Measurements from ENCODE around the gene DNALI1.

The DNALI1 gene

GRCh38 chr1:37556712-37557196 lies at the start of gene DNALI1:
Gene DNALI1, plus strand, starts transcription at chr1:37556940. Its CDS starts 55 bp downstream, at chr1:37556995.
- peak within 1 kb of the TSS; percentile 78 for H3K27ac ChIP-seq
- no peak within 1 kb of the TSS for H3K9ac ChIP-seq

GRCh38 chr1:37509181-37509580 lies 47.6 kb upstream of the DNALI1 start:
- Histone ChIP-seq H3K4me3 (ENCODE audit: low read depth, low read length) (no peak overlapping the region), H3K36me3 (ENCODE audit: control insufficient read depth, insufficient read depth, low read length) (no peaks in the 10 kb centered on the region), H2AFZ (no peak overlapping the region), H3K9me3 (ENCODE audit: control insufficient read depth, low read length) (no peaks in the 10 kb centered on the region), H3K27ac (no peak overlapping the region), H3K4me1 (peaks cover 3% of the 10 kb centered on the region), H3K4me2 (ENCODE audit: low read length) (no peak overlapping the region), H3K9ac (no peak overlapping the region), H3K27me3 (ENCODE audit: control insufficient read depth, insufficient read depth, low read length) (no peaks in the 10 kb centered on the region), H3K79me2 (peaks cover 7% of the 10 kb centered on the region)
- no peak for TF ChIP-seq CTCF (IDR thresholded peaks at IDR 0.05)

More at GRCh38 chr1:37556712-37557196, at the start of gene DNALI1:
- Histone ChIP-seq H3K4me2 (ENCODE audit: low read length) (peak within 1 kb of the TSS; percentile 86), H3K4me1 (peaks cover 8% of the 10 kb centered on the region), H3K9me3 (ENCODE audit: control insufficient read depth, low read length) (no peaks in the 10 kb centered on the region), H3K79me2 (peaks cover 2% of the 10 kb centered on the region), H3K27me3 (ENCODE audit: control insufficient read depth, insufficient read depth, low read length) (no peaks in the 10 kb centered on the region), H2AFZ (peak within 1 kb of the TSS; percentile 94), H3K36me3 (ENCODE audit: control insufficient read depth, insufficient read depth, low read length) (no peaks in the 10 kb centered on the region), H3K4me3 (ENCODE audit: low read depth, low read length) (peak within 1 kb of the TSS; percentile 70)
- no peak for TF ChIP-seq CTCF (IDR thresholded peaks at IDR 0.05)

GRCh38 chr1:37513795-37514349 lies 42.9 kb upstream of the DNALI1 start:
- peak overlapping the region; percentile 89 for H3K27ac ChIP-seq
- peaks cover 3% of the 10 kb centered on the region for H3K4me1 ChIP-seq
- H3K4me2 ChIP-seq (ENCODE audit: low read length), result peak overlapping the region; percentile 98
- no peak for TF ChIP-seq CTCF (IDR thresholded peaks at IDR 0.05)
- H3K36me3 ChIP-seq (ENCODE audit: control insufficient read depth, insufficient read depth, low read length), result no peaks in the 10 kb centered on the region
- peak overlapping the region; percentile 73 for H2AFZ ChIP-seq
- H3K4me3 ChIP-seq (ENCODE audit: low read depth, low read length), result peak overlapping the region; percentile 93
- H3K9ac ChIP-seq, result no peak overlapping the region
- peaks cover 7% of the 10 kb centered on the region for H3K79me2 ChIP-seq
- H3K9me3 ChIP-seq (ENCODE audit: control insufficient read depth, low read length), result no peaks in the 10 kb centered on the region
- no peaks in the 10 kb centered on the region for H3K27me3 ChIP-seq (ENCODE audit: control insufficient read depth, insufficient read depth, low read length)

- peak; percentile 55 for TF ChIP-seq CTCF (IDR thresholded peaks at IDR 0.05)
- H3K9ac ChIP-seq, result peak within 1 kb of the TSS; percentile 53
- peak within 1 kb of the TSS; percentile 93 for H3K4me3 ChIP-seq (ENCODE audit: low read depth, low read length)
- no peaks in the 10 kb centered on the region for H3K27me3 ChIP-seq (ENCODE audit: control insufficient read depth, insufficient read depth, low read length)
- H2AFZ ChIP-seq, result peak within 1 kb of the TSS; percentile 99
- no peaks in the 10 kb centered on the region for H3K36me3 ChIP-seq (ENCODE audit: control insufficient read depth, insufficient read depth, low read length)
- H3K27ac ChIP-seq, result peak within 1 kb of the TSS; percentile 89
- H3K4me1 ChIP-seq, result peaks cover 3% of the 10 kb centered on the region
- H3K4me2 ChIP-seq (ENCODE audit: low read length), result peak within 1 kb of the TSS; percentile 98
- H3K9me3 ChIP-seq (ENCODE audit: control insufficient read depth, low read length), result no peaks in the 10 kb centered on the region
- H3K79me2 ChIP-seq, result peaks cover 7% of the 10 kb centered on the region
Measured at GRCh38 chr1:37514350-37515184, 42.2 kb upstream of the DNALI1 start, which contains the start of gene MEAF6. Gene MEAF6, minus strand, starts transcription at chr1:37514766. Its CDS starts 20 bp downstream, at chr1:37514746.

Measured in parathyroid adenoma (tissue), 2 donors.